ENCODE measurements around the gene ZBTB20.

DNA sequence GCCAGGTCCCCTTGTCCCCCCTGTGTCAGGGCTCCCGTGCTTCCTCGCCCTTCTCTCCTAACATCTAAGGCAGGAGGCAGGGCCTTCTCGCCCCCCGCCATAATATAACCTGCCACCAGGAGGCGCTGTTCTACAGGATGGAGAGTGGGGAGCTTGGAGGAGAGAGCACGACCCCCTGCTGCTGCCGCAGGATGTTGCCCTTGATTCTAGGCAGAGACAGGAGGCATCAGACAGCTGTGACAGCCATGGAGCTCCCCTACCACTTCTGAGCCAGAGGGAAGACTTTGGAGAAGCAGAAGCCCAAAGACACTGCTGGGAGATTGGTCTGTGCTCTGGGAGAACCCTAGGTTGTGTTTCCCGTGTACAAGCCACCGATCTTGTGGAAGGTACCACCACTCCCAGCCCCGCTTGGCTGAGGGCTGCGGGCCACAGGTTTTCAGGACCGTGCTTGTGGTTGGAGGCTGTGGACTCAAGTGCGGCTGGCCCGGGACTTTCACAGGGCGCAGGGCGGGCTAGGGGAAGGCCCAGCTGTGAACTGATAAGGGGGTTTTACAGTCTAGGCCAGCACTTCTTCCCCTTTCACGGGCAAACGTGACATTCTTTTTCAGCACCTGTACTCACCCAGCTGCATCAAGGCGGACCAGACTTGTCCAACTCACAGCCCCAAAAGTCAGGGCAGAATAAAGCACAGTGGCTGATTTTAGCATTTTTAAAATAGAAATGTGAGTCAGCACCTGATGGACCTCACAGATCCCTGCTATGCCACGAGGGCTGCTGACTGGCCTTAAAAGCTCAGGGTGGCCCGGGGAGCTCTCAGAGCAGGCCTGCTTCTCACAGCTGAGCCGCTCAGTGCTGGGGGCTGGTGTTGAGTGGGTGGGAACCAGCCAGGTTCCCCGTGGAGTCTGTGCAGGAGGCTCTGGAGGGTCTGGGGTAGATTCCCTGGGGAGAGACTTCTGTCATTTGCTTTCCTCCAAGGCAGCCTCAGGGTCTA lies 855.9 kb downstream of the ZBTB20 start:
- TF ChIP-seq, protein P1, sequence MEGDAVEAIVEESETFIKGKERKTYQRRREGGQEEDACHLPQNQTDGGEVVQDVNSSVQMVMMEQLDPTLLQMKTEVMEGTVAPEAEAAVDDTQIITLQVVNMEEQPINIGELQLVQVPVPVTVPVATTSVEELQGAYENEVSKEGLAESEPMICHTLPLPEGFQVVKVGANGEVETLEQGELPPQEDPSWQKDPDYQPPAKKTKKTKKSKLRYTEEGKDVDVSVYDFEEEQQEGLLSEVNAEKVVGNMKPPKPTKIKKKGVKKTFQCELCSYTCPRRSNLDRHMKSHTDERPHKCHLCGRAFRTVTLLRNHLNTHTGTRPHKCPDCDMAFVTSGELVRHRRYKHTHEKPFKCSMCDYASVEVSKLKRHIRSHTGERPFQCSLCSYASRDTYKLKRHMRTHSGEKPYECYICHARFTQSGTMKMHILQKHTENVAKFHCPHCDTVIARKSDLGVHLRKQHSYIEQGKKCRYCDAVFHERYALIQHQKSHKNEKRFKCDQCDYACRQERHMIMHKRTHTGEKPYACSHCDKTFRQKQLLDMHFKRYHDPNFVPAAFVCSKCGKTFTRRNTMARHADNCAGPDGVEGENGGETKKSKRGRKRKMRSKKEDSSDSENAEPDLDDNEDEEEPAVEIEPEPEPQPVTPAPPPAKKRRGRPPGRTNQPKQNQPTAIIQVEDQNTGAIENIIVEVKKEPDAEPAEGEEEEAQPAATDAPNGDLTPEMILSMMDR (conservative IDR thresholded peaks at IDR 0.05; ENCODE audit: low read depth, low read length) = peak; percentile 81
- TF ChIP-seq EZH2phosphoT487 (IDR thresholded peaks at IDR 0.05; ENCODE audit: borderline replicate concordance, low read length) = no peak

Data from PC-3 (cell line).